HL-60 (cell line): Measurements from ENCODE around the gene ZNF19.

Experiments
- DNase-seq, 2 experiments: peaks; one replicate each; pipeline ENCODE4 v3.0.0-alpha.2; 2010 to 2020; ENCODE audit warnings: low read depth in 1 of 2, low spot score in 1 of 2
- H3K27ac ChIP-seq: fragments of 250-450 bp; sonication (Bioruptor Pico); replicated peaks from 2 replicates; pipeline ENCODE4 v1.5.1; 2020; ENCODE audit warnings: mild to moderate bottlenecking, moderate library complexity
- H3K27me3 ChIP-seq: fragments of 250-450 bp; sonication (Bioruptor Pico); 2 replicates; pipeline ENCODE4 v1.5.1; 2021; ENCODE audit warnings: mild to moderate bottlenecking, moderate library complexity; ENCODE audit not compliant: insufficient read depth, poor library complexity, severe bottlenecking
- H3K4me3 ChIP-seq: replicated peaks from 2 replicates; pipeline ENCODE4 v1.5.1; 2011; ENCODE audit warnings: mild to moderate bottlenecking, control low read depth, low read length; ENCODE audit not compliant: insufficient read depth
- CTCF ChIP-seq: IDR thresholded peaks from one replicate; pipeline ENCODE4 v1.5.1; 2011; ENCODE audit warnings: low read length, control low read depth, inconsistent platforms; ENCODE audit not compliant: insufficient read depth
- GABPA ChIP-seq: IDR thresholded peaks from 2 replicates; pipeline ENCODE4 v1.6.1; 2012; ENCODE audit warnings: low read depth
- POLR2AphosphoS5 ChIP-seq: IDR thresholded peaks from 2 replicates; pipeline ENCODE4 v1.6.1; 2012; ENCODE audit warnings: low read depth
- REST ChIP-seq: IDR thresholded peaks from 2 replicates; pipeline ENCODE4 v1.6.1; 2012; ENCODE audit warnings: low read depth; ENCODE audit not compliant: insufficient replicate concordance
- SPI1 ChIP-seq: IDR thresholded peaks from 2 replicates; pipeline ENCODE4 v1.6.1; 2012; ENCODE audit warnings: low read depth, mild to moderate bottlenecking, borderline replicate concordance

ZNF19 gene

DNA sequence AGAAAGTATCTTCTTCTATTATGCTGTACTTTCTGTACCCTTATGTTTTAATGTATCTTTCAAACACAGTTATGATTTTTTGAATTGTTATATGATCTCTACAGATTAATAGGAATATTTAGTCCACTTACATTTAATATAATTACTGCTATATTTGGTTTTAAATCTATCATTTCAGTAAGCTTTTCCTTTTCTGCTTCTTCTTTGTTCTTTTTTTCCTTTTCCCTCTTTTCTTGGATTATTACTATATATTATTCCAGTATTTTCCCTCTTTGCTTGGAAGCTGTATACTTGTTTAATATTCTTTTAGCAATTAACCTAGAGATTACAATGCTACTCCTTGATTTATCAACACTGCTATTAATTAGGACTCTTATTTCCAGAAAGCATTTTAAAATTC, 60.7 kb downstream of the ZNF19 start:
- Histone ChIP-seq H3K27me3 (peaks cover 21% of the 10 kb centered on the region), H3K4me3 (no peak overlapping the region), H3K27ac (no peak overlapping the region)
- DNase-seq: no peak
- TF ChIP-seq POLR2AphosphoS5: no peak

DNA sequence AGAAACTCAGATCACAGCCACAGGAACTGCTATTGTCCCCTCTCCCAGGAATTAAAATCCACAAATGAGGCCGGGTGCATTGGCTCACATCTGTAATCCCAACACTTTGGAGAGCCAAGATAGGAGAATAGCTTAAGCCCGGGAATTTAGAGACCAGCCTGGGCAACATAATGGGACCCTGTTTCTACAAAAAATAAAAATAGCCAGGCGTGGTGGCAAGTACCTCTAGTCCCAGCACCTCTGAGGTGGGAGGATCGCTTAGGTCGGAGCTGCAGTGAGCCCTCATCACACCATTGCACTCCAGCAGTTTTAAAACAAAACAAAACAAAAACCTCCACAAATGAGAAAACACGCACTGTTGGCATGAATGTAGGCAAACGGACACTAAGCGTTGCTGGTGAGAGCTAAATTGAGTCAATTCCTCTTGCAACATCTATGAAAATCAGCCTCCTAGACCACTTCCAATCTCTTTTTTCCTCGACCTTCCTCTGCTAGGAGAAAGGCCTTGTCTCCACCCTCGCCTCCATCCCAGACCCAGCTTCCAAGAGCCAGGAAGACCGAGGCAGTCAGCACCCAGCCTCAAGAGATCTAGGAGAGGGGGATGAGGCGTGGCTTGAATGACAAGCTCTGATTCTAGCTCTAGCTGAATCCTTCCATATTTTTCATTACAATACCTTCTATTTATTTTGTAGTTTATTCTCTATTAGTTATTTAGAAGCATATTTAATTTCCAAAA, 62.1 kb downstream of the ZNF19 start:
- Histone ChIP-seq H3K4me3 (no peak overlapping the region), H3K27ac (no peak overlapping the region), H3K27me3 (peaks cover 21% of the 10 kb centered on the region)
- DNase-seq: no peak
- TF ChIP-seq POLR2AphosphoS5 (no peak), GABPA (no peak), CTCF (no peak)

GRCh38 chr16:71426069-71426879, 62.9 kb downstream of the ZNF19 start:
- DNase-seq: peak; percentile 16 to 53
- no peak overlapping the region for H3K27ac ChIP-seq
- H3K4me3 ChIP-seq: no peak overlapping the region

GRCh38 chr16:71425746-71426068, 63.4 kb downstream of the ZNF19 start:
- DNase-seq: no peak
- no peak overlapping the region for H3K4me3 ChIP-seq
- H3K27me3 ChIP-seq: peaks cover 21% of the 10 kb centered on the region
- H3K27ac ChIP-seq: no peak overlapping the region
- TF ChIP-seq CTCF (no peak), REST (no peak), POLR2AphosphoS5 (no peak), GABPA (no peak)

More at GRCh38 chr16:71426069-71426879, 62.9 kb downstream of the ZNF19 start:
- TF ChIP-seq SPI1 (no peak), REST (no peak), CTCF (no peak), POLR2AphosphoS5 (no peak), GABPA (no peak)
- H3K27me3 ChIP-seq: peaks cover 21% of the 10 kb centered on the region
